GM12864 (cell line): Measurements from ENCODE around the gene SHH.

ENCODE experiments used
- DNase-seq: peaks from one replicate; pipeline ENCODE4 v3.0.0-alpha.2; 2011; ENCODE audit warnings: low read depth
- H3K4me3 ChIP-seq: 2 replicates; pipeline ENCODE4 v1.5.1; 2011; ENCODE audit warnings: mild to moderate bottlenecking, low read depth, low read length, control low read depth
- TF ChIP-seq, protein P1 (sequence below): IDR thresholded peaks from 2 replicates; pipeline ENCODE4 v1.5.1; 2011; ENCODE audit warnings: low read depth, mild to moderate bottlenecking, moderate library complexity, low read length, control low read depth, inconsistent platforms; ENCODE audit errors: missing control alignments

Gene SHH

DNA sequence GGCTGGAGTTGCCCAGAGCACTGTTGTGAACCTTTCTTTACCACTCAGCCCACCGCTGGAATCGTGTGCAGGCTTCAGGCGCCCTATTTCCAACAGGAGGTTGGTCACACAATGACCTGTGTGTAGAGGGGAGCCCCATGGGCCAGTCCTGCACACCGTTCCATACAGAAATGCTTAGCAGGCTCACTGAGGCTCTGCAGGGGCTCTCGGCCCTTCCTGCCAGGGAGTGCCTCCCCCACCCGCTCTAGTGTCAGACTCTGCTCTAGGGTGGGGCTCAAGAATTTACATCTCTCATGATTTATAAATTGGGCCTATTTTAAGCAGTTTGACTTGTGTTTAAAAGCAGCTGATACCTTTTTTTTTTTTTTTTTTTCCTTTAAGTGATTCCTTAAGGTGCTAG is 42.0 kb downstream of the SHH start:
- no peak for DNase-seq
- TF ChIP-seq, protein P1, sequence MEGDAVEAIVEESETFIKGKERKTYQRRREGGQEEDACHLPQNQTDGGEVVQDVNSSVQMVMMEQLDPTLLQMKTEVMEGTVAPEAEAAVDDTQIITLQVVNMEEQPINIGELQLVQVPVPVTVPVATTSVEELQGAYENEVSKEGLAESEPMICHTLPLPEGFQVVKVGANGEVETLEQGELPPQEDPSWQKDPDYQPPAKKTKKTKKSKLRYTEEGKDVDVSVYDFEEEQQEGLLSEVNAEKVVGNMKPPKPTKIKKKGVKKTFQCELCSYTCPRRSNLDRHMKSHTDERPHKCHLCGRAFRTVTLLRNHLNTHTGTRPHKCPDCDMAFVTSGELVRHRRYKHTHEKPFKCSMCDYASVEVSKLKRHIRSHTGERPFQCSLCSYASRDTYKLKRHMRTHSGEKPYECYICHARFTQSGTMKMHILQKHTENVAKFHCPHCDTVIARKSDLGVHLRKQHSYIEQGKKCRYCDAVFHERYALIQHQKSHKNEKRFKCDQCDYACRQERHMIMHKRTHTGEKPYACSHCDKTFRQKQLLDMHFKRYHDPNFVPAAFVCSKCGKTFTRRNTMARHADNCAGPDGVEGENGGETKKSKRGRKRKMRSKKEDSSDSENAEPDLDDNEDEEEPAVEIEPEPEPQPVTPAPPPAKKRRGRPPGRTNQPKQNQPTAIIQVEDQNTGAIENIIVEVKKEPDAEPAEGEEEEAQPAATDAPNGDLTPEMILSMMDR: no peak
- H3K4me3 ChIP-seq: no peak overlapping the region

DNA sequence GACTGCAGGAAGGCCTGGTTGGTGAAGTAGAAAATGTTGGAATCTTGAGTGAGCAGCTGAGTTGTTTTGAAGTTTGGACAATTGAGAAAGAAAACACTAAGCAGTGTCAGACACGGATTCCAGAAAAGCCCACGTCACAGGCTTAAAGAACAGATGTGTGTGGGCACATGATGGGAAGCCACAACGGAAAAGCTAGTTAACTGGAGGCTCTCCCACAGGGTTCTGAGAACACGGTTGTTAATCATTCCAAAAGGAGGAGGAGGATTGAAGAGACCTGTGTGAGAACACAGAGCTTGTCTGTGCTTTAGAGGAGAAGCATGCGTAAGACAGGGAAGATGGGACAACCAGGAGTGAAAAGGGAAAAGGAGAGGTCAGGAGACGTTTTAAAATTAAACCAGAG is 42.6 kb downstream of the SHH start:
- H3K4me3 ChIP-seq: no peak overlapping the region
- no peak for DNase-seq
- TF ChIP-seq, protein P1: no peak

DNA sequence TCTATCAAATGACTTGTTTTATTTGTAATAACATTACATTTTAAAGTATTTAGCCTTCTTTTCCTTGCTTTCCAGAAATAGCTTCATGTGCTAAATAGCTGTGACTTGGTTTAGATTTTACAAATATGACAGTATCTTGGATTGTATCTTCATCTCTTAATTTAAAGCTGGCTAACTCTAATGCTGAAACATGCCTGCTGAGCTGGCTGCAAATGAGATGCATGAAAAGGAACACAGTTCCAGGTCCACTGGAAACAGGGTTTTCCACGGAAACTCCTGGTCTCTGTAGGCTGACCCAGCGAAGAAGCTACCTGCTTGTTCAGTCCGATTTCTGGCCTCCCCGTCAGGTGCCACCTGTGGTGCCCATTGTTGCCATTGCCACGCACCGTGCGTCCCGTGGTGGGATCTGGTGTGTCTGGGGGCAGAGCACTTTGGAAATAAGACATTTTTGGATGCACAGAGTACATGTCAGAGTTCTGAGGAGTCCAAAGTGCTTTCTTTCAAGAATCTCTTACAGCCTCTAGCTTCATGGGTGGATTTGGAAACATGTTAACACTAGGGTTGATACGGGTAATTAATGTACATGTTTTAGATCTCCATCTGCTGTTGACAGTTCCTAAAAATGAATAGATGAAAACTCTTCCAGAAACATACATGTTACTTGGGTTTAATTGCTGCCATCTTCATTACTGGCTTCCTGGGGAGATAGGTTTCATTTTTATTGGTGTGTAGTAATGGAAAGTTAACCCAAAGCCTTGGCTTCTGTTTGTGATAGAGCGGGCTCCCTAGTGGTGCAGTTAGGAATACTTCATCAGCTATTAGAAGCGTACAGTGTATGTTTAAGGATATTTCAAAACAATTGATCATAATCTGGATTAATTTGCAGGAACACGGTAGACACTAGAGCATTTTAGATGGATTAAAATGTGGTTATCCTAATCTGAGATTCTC is 45.0 kb downstream of the SHH start:
- TF ChIP-seq, protein P1: no peak
- no peak overlapping the region for H3K4me3 ChIP-seq
- no peak for DNase-seq

DNA sequence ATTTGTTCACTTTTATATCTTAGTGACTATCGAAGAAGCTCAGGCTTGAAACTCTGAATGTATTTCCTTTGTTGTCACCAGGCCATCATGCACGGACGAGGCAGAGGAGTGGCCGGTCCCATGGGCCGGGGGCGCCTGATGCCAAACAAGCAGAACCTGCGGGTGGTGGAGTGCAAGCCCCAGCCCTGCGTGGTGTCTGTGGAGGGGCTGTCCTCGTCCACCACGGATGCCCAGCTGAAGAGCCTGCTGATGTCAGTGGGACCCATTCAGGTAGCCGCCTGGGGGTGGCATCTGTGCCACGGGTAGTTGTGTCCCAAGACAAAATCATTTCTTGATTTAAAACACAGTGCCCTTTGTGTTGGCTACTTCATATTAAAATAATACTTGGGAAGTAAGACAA is 45.9 kb downstream of the SHH start:
- TF ChIP-seq, protein P1: no peak

DNA sequence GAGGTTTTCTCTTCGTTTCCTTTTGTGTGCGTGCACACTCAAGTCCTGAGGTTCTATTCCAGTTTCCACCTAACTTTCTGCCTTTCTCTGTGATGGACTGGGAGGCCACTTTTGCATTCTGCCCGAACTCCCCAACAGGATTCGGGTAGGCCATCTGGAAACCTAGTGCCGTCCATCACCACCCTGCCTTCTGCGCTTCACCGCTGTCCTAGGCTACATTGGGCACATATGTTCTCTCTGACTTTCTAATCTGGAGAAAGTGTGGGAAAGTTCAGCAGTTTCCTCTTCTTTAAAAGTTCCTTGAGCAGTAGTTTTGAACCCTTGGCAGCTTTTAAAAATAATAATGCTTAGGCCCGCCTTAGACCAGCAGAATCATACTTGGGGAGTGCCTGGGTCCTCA is 46.8 kb downstream of the SHH start:
- no peak overlapping the region for H3K4me3 ChIP-seq
- DNase-seq: no peak

More for the DNA sequence above, 45.9 kb downstream of the SHH start:
- no peak overlapping the region for H3K4me3 ChIP-seq
- no peak for DNase-seq

DNA sequence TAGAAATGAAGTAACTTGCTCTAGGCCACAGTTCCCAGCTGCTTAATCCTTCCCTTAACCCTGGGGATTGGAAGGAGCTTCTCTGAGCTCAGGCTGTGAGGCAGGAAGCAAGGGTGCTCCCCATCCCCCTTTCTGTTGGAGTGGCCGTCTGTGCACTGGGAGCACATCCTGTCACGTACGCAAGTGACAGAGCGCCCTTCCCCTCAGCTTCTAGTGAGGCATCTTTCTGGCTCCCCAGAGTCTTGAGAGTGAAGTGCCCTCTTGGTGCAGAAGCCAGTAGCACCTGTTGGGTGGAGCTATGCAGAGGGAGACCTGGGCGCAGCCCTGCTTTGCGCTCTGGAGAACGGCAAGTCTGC is 47.8 kb downstream of the SHH start:
- DNase-seq: no peak
- no peak overlapping the region for H3K4me3 ChIP-seq
- TF ChIP-seq, protein P1: no peak

More for the DNA sequence above, 46.8 kb downstream of the SHH start:
- TF ChIP-seq, protein P1: no peak

DNA sequence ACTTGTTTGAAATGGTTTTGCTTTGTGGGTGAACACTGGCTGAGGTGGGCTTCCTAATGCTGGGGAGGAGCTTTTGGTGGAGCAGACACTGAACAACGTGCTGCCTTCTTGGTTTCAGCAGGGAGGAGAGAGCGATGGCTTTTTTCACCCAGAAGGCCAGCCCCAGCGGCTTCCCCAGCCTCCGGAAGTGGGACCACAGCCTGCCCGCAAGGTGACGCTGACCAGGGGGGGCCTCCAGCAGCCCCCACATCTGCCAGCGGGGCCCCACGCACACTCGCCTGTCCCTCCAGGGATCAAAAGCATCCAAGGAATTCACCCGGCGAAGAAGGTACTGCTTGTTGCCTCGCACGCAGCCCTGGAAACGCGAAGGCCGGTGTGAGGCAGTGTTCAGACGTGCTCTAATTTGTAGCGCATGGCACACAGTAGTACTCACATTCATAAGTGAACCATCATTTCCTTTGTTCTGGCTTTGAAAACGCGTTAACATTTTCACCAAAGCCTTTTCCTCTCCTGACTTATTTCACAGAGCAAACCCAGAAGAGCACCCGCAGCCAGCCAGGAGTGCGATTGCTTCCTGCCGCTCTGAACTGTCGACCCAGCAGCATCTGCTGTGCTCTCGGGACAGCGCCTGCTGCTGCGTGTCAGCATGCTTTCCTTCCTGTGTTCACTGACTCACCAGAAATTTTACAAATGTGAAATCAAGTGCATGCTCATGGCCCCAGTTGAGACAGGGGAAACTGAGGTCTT is 48.4 kb downstream of the SHH start:
- DNase-seq: no peak
- no peak overlapping the region for H3K4me3 ChIP-seq
- TF ChIP-seq, protein P1: no peak
